ENCODE data around the gene TBCCD1.

Gene TBCCD1

DNA sequence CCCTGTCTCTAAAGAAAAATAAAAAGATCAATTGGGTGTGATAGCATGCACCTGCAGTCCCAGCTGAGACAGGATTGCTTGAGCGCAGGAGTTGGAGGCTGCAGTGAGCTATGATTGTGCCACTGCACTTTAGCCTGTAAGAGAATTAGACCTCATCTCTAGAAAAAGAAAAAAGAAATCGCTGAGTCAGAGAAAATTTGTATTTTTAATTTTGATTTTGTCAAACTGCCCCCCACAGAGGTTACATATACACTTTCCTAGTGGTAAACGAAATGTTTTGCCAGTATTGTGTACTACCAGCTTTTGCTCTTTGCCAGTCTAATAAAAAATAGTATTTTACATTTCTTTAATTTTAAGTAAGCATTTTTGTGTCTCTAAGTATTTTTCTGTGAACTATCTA lies 17.6 kb downstream of the TBCCD1 start:
- no peak overlapping the region for H2BK120ac ChIP-seq (ENCODE audit: low read depth, low read length)
- no peak overlapping the region for H3K23ac ChIP-seq (ENCODE audit: low read length in 2 of 2)
- no peaks in the 10 kb centered on the region for H3K4me1 ChIP-seq (ENCODE audit: control insufficient read depth, insufficient read depth, low read depth, low read length)
- no peak overlapping the region for H3K4me2 ChIP-seq (ENCODE audit: low read length, poor library complexity, severe bottlenecking)
- WGBS: 100% methylated on average over 1 of the region's 3 CpGs
- H4K8ac ChIP-seq (ENCODE audit: low read length): no peak overlapping the region
- H2BK15ac ChIP-seq (ENCODE audit: low read depth, poor library complexity, severe bottlenecking): no peak overlapping the region
- H2BK5ac ChIP-seq (ENCODE audit: low read depth, low read length, poor library complexity, severe bottlenecking): no peak overlapping the region
- no peak overlapping the region for H3K18ac ChIP-seq (ENCODE audit: low read depth in 1 of 2, low read length in 2 of 2)
- no peak overlapping the region for H2BK12ac ChIP-seq (ENCODE audit: low read length in 2 of 2)
- H3K4ac ChIP-seq (ENCODE audit: low read depth in 1 of 2, low read length in 2 of 2): no peak overlapping the region
- no peak overlapping the region for H3K9ac ChIP-seq (ENCODE audit: low read length)
- H3K4me3 ChIP-seq (ENCODE audit: insufficient read depth in 1 of 2, low read depth in 1 of 2, low read length in 2 of 2): no peak overlapping the region
- no peak overlapping the region for H3K27ac ChIP-seq (ENCODE audit: low read length, poor library complexity, severe bottlenecking)
- no peaks in the 10 kb centered on the region for H3K9me3 ChIP-seq (ENCODE audit: control insufficient read depth, low read length)
- H2AK5ac ChIP-seq (ENCODE audit: low read length, severe bottlenecking): no peak overlapping the region
- H3K27me3 ChIP-seq (ENCODE audit: control insufficient read depth in 1 of 2, insufficient read depth in 1 of 2, low read length in 2 of 2): no peaks in the 10 kb centered on the region
- H2AFZ ChIP-seq (ENCODE audit: low read depth, low read length): no peak overlapping the region
- peaks cover 16 to 61% of the 10 kb centered on the region in 2 experiments for H3K36me3 ChIP-seq (ENCODE audit: control insufficient read depth in 1 of 2, insufficient read depth in 2 of 2, low read depth in 1 of 2, low read length in 2 of 2)
- H3K14ac ChIP-seq (ENCODE audit: low read length in 2 of 2): no peak overlapping the region
- peaks cover 1% of the 10 kb centered on the region for H3K79me1 ChIP-seq (replicated peaks; ENCODE audit: low read length, poor library complexity, severe bottlenecking)
- no peak for DNase-seq
- no peak overlapping the region for H4K91ac ChIP-seq (ENCODE audit: low read length)

DNA sequence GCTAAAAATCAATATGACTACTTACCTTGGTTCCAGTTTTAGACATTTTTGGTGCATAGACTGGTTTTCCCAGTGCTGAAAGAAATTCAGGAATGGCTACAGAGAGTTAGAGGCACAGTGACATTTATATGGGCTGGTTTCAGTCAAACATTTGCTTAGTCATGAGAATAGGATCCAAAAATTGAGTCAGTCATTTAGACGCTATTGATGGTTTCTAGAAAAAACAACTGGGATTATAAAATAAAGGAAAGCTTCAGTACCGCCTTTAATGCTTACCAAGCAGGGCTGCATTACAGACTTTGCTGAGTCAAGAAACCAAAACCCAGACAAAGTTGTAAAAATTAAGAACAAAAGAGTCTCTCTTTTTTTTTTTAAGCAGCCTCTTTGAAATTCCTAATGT lies 22.9 kb downstream of the TBCCD1 start, which contains the start of gene CRYGS:
Gene CRYGS, minus strand, starts transcription at position 100 of the 400 bp plus-strand sequence. Its CDS starts 54 bp downstream, at position 46.
- DNase-seq: no peak
- WGBS: 100% methylated on average over 2 of the region's 2 CpGs
- H3K27me3 ChIP-seq (ENCODE audit: control insufficient read depth in 1 of 2, insufficient read depth in 1 of 2, low read length in 2 of 2): no peaks in the 10 kb centered on the region

DNA sequence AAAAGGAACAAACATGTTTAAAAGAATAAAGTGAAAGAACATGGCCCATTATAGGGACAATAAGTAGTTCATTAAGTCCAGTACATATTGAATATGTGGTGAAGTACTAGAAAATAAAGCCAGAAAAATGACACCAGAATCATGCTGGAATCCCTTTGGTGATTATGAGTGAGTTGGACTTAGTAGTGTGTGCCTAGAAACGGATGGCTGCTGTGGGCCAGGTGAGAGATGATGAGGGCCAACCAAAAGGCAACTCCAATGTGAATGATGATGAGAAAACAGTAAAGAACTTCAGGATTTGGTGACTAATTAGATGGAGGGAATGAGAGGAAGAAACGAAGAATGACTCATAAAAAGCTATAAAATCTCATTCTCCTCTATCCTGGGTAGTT lies 26.3 kb downstream of the TBCCD1 start:
- Histone ChIP-seq H2BK120ac (ENCODE audit: low read depth, low read length) (no peak overlapping the region), H4K91ac (ENCODE audit: low read length) (no peak overlapping the region), H3K4ac (ENCODE audit: low read depth in 1 of 2, low read length in 2 of 2) (no peak overlapping the region), H3K36me3 (ENCODE audit: control insufficient read depth in 1 of 2, insufficient read depth in 2 of 2, low read depth in 1 of 2, low read length in 2 of 2) (peaks cover 4 to 13% of the 10 kb centered on the region in 2 experiments), H3K18ac (ENCODE audit: low read depth in 1 of 2, low read length in 2 of 2) (no peak overlapping the region), H4K8ac (ENCODE audit: low read length) (no peak overlapping the region), H3K27me3 (ENCODE audit: control insufficient read depth in 1 of 2, insufficient read depth in 1 of 2, low read length in 2 of 2) (no peaks in the 10 kb centered on the region), H3K9ac (ENCODE audit: low read length) (no peak overlapping the region), H3K23ac (ENCODE audit: low read length in 2 of 2) (no peak overlapping the region), H3K14ac (ENCODE audit: low read length in 2 of 2) (no peak overlapping the region), H3K4me1 (ENCODE audit: control insufficient read depth, insufficient read depth, low read depth, low read length) (no peaks in the 10 kb centered on the region), H3K79me1 (replicated peaks; ENCODE audit: low read length, poor library complexity, severe bottlenecking) (no peaks in the 10 kb centered on the region), H2BK12ac (ENCODE audit: low read length in 2 of 2) (no peak overlapping the region), H2AK5ac (ENCODE audit: low read length, severe bottlenecking) (no peak overlapping the region), H3K4me2 (ENCODE audit: low read length, poor library complexity, severe bottlenecking) (no peak overlapping the region), H3K4me3 (ENCODE audit: insufficient read depth in 1 of 2, low read depth in 1 of 2, low read length in 2 of 2) (no peak overlapping the region), H3K9me3 (ENCODE audit: control insufficient read depth, low read length) (no peaks in the 10 kb centered on the region), H2BK15ac (ENCODE audit: low read depth, poor library complexity, severe bottlenecking) (no peak overlapping the region), H3K27ac (ENCODE audit: low read length, poor library complexity, severe bottlenecking) (no peak overlapping the region), H2AFZ (ENCODE audit: low read depth, low read length) (no peak overlapping the region), H2BK5ac (ENCODE audit: low read depth, low read length, poor library complexity, severe bottlenecking) (no peak overlapping the region)
- 4% methylated on average over 1 of the region's 2 CpGs for WGBS
- DNase-seq: peak; percentile 24

More for the DNA sequence above, 22.9 kb downstream of the TBCCD1 start, which contains the start of gene CRYGS:
- H2BK15ac ChIP-seq (ENCODE audit: low read depth, poor library complexity, severe bottlenecking): no peak within 1 kb of the TSS
- no peak within 1 kb of the TSS for H2AK5ac ChIP-seq (ENCODE audit: low read length, severe bottlenecking)
- H3K4ac ChIP-seq (ENCODE audit: low read depth in 1 of 2, low read length in 2 of 2): no peak within 1 kb of the TSS
- no peak within 1 kb of the TSS for H3K27ac ChIP-seq (ENCODE audit: low read length, poor library complexity, severe bottlenecking)
- no peak within 1 kb of the TSS for H2BK12ac ChIP-seq (ENCODE audit: low read length in 2 of 2)
- H4K91ac ChIP-seq (ENCODE audit: low read length): no peak within 1 kb of the TSS
- H3K79me1 ChIP-seq (replicated peaks; ENCODE audit: low read length, poor library complexity, severe bottlenecking): no peaks in the 10 kb centered on the region
- H3K9ac ChIP-seq (ENCODE audit: low read length): no peak within 1 kb of the TSS
- no peak within 1 kb of the TSS for H3K4me3 ChIP-seq (ENCODE audit: insufficient read depth in 1 of 2, low read depth in 1 of 2, low read length in 2 of 2)
- H3K14ac ChIP-seq (ENCODE audit: low read length in 2 of 2): no peak within 1 kb of the TSS
- no peaks in the 10 kb centered on the region for H3K9me3 ChIP-seq (ENCODE audit: control insufficient read depth, low read length)
- H3K4me2 ChIP-seq (ENCODE audit: low read length, poor library complexity, severe bottlenecking): no peak within 1 kb of the TSS
- H3K23ac ChIP-seq (ENCODE audit: low read length in 2 of 2): no peak within 1 kb of the TSS
- H4K8ac ChIP-seq (ENCODE audit: low read length): no peak within 1 kb of the TSS
- H2AFZ ChIP-seq (ENCODE audit: low read depth, low read length): no peak within 1 kb of the TSS
- no peak within 1 kb of the TSS for H2BK120ac ChIP-seq (ENCODE audit: low read depth, low read length)
- H3K18ac ChIP-seq (ENCODE audit: low read depth in 1 of 2, low read length in 2 of 2): no peak within 1 kb of the TSS
- no peak within 1 kb of the TSS for H2BK5ac ChIP-seq (ENCODE audit: low read depth, low read length, poor library complexity, severe bottlenecking)
- peaks cover 4 to 16% of the 10 kb centered on the region in 2 experiments for H3K36me3 ChIP-seq (ENCODE audit: control insufficient read depth in 1 of 2, insufficient read depth in 2 of 2, low read depth in 1 of 2, low read length in 2 of 2)
- no peaks in the 10 kb centered on the region for H3K4me1 ChIP-seq (ENCODE audit: control insufficient read depth, insufficient read depth, low read depth, low read length)

DNA sequence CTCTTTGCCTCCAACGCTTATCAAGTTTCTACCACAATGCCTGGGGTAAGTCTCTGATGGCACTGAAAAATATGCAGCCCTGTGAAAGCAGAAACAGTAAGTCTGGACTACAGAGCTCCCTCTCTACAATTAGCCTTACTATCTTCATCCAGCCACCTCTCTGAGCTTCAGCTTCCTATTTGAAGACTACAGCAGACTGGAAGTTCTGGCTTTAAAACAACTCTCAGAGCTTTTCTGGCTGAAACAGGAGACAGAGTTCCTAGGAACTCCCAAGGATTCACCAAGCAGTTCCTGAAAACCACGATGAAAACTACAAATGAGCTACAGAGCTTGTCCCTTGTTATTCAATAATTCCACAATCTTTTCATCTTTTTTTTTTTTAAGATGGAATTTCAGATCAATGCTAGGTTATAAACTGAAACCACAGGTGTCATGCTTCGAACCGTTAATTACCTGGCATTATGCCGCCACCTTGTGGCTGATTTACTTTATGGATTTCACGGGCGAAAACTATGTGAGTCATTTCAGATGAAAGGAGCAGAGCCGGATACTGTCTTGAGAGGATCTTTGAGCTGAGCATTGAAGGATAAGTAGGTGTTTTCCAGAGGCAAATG lies 26.8 kb downstream of the TBCCD1 start:
- H3K4me2 ChIP-seq (ENCODE audit: low read length, poor library complexity, severe bottlenecking): peak overlapping the region; percentile 14
- no peak overlapping the region for H3K18ac ChIP-seq (ENCODE audit: low read depth in 1 of 2, low read length in 2 of 2)
- H2BK12ac ChIP-seq (ENCODE audit: low read length in 2 of 2): no peak overlapping the region
- peak; percentile 78 for DNase-seq
- H3K9me3 ChIP-seq (ENCODE audit: control insufficient read depth, low read length): no peaks in the 10 kb centered on the region
- 16% methylated on average over 8 of the region's 8 CpGs for WGBS
- H3K14ac ChIP-seq (ENCODE audit: low read length in 2 of 2): no peak overlapping the region
- no peaks in the 10 kb centered on the region for H3K79me1 ChIP-seq (replicated peaks; ENCODE audit: low read length, poor library complexity, severe bottlenecking)
- H3K4ac ChIP-seq (ENCODE audit: low read depth in 1 of 2, low read length in 2 of 2): no peak overlapping the region
- H2BK15ac ChIP-seq (ENCODE audit: low read depth, poor library complexity, severe bottlenecking): no peak overlapping the region
- no peak overlapping the region for H3K4me3 ChIP-seq (ENCODE audit: insufficient read depth in 1 of 2, low read depth in 1 of 2, low read length in 2 of 2)
- no peak overlapping the region for H3K23ac ChIP-seq (ENCODE audit: low read length in 2 of 2)
- H4K91ac ChIP-seq (ENCODE audit: low read length): no peak overlapping the region
- peaks cover 4 to 13% of the 10 kb centered on the region in 2 experiments for H3K36me3 ChIP-seq (ENCODE audit: control insufficient read depth in 1 of 2, insufficient read depth in 2 of 2, low read depth in 1 of 2, low read length in 2 of 2)
- peak overlapping the region; percentile 19 for H3K9ac ChIP-seq (ENCODE audit: low read length)
- H3K4me1 ChIP-seq (ENCODE audit: control insufficient read depth, insufficient read depth, low read depth, low read length): no peaks in the 10 kb centered on the region
- H3K27me3 ChIP-seq (ENCODE audit: control insufficient read depth in 1 of 2, insufficient read depth in 1 of 2, low read length in 2 of 2): no peaks in the 10 kb centered on the region
- H2BK120ac ChIP-seq (ENCODE audit: low read depth, low read length): no peak overlapping the region
- no peak overlapping the region for H3K27ac ChIP-seq (ENCODE audit: low read length, poor library complexity, severe bottlenecking)
- H2AK5ac ChIP-seq (ENCODE audit: low read length, severe bottlenecking): no peak overlapping the region
- no peak overlapping the region for H4K8ac ChIP-seq (ENCODE audit: low read length)
- H2AFZ ChIP-seq (ENCODE audit: low read depth, low read length): no peak overlapping the region
- H2BK5ac ChIP-seq (ENCODE audit: low read depth, low read length, poor library complexity, severe bottlenecking): no peak overlapping the region
